C4-2B (cell line): ENCODE measurements around the gene NKIRAS2.
A peak's percentile ranks its signal among the peaks of the same experiment; 100 is the strongest.
"Not testable (repeated sequence)": the region's sequence is repeated elsewhere in the genome, so short reads cannot be mapped to it uniquely, and the experiment has no call there.

Experiments used
- H3K27ac ChIP-seq: fragments of 450-650 bp; 2 replicates; pipeline ENCODE4 v1.5.1; 2017
- ZFX ChIP-seq: fragments of 450-650 bp; IDR thresholded peaks from 2 replicates; pipeline ENCODE4 v1.6.1; 2017
- TF ChIP-seq, protein P1 (sequence below): fragments of 450-650 bp; conservative IDR thresholded peaks from 2 replicates; pipeline ENCODE4 v1.5.1; 2017; ENCODE audit warnings: mild to moderate bottlenecking

The NKIRAS2 gene

DNA sequence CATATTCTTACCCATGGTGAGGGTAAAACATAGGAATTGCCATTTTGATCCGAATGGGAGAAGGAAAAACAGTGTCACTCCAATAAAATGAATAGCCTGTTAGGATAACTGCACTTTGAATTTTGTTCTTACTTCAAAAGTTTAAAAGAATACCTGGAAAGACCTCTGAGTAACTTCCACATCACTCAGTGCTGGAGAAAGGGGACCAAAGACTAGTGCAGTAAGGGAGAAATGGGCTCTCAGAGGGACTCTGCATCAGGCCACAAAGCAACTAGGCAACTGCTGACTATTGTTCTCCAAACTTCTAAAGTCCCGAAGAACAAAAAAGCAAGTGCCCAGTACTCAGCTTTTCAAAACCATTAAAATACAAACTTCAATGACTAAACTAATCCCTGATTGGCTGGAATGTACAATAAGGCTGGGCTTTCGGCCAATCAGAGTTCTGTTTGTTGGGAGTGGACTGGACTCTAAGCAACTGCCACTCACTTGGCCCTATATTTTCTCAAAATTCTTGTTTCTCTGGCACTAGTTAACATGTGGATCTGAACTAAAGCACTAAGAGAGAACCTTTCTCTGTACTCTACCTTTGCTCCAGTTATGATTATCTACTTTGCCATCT is 8.9 kb upstream of the NKIRAS2 start:
- TF ChIP-seq, protein P1, sequence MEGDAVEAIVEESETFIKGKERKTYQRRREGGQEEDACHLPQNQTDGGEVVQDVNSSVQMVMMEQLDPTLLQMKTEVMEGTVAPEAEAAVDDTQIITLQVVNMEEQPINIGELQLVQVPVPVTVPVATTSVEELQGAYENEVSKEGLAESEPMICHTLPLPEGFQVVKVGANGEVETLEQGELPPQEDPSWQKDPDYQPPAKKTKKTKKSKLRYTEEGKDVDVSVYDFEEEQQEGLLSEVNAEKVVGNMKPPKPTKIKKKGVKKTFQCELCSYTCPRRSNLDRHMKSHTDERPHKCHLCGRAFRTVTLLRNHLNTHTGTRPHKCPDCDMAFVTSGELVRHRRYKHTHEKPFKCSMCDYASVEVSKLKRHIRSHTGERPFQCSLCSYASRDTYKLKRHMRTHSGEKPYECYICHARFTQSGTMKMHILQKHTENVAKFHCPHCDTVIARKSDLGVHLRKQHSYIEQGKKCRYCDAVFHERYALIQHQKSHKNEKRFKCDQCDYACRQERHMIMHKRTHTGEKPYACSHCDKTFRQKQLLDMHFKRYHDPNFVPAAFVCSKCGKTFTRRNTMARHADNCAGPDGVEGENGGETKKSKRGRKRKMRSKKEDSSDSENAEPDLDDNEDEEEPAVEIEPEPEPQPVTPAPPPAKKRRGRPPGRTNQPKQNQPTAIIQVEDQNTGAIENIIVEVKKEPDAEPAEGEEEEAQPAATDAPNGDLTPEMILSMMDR = no peak
- no peak for TF ChIP-seq ZFX
- H3K27ac ChIP-seq = no peak overlapping the region

DNA sequence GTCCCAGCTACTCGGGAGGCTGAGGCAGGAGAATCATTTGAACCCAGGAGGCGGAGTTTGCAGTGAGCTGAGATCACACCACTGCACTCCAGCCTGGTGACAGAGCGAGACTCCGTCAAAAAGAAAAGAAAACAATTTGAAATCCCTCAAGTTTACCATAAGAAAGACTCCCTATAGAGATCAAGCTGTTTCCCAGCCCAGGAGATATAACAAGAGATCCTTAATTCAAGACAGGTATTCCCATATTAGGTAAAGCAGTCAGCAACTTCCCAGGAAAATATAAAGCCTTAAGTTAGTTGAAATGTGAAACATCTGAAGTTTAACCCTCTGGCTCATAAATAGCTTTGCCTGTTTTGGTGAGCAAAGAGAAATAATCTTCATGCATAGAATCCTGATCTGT is 7.5 kb upstream of the NKIRAS2 start:
- H3K27ac ChIP-seq = not testable (repeated sequence)

DNA sequence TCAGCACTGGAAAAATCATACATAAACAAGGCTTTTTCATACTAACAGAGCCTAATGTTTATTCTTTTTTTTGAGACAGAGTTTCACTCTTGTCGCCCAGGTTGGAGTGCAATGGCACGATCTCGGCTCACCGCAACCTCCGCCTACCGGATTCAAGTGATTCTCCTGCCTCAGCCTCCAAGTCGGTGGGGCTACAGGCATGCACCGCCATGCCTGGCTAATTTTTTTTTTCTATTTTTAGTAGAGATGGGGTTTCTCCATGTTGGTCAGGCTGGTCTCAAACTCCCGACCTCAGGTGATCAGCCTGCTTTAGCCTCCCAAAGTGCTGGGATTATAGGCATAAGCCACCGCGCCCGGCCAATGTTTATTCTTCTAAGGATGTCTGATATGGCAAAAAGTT is 6.2 kb upstream of the NKIRAS2 start:
- H3K27ac ChIP-seq = not testable (repeated sequence)

DNA sequence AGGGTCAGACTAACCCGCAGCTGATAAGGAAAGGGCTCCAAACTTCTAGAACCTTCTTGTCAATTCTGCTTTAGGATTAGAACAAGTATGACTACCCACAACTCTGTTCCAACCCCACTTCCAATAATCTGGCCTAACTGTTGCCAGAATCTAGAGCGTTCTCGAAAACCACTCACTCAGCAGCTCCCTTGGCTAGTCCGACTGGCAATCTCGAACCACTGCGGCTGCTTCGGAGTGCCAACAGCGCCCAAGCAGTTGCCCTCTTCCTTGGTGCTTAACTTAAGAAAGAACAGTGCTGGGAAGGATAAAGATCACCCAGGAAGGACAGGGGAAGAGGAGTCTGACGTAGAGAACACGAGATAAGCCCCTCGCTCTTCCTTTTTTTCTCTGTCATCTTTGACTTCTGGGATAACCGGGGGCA is 3.5 kb upstream of the NKIRAS2 start:
- peak overlapping the region; percentile 96 for H3K27ac ChIP-seq
- TF ChIP-seq, protein P1 = no peak
- no peak for TF ChIP-seq ZFX

DNA sequence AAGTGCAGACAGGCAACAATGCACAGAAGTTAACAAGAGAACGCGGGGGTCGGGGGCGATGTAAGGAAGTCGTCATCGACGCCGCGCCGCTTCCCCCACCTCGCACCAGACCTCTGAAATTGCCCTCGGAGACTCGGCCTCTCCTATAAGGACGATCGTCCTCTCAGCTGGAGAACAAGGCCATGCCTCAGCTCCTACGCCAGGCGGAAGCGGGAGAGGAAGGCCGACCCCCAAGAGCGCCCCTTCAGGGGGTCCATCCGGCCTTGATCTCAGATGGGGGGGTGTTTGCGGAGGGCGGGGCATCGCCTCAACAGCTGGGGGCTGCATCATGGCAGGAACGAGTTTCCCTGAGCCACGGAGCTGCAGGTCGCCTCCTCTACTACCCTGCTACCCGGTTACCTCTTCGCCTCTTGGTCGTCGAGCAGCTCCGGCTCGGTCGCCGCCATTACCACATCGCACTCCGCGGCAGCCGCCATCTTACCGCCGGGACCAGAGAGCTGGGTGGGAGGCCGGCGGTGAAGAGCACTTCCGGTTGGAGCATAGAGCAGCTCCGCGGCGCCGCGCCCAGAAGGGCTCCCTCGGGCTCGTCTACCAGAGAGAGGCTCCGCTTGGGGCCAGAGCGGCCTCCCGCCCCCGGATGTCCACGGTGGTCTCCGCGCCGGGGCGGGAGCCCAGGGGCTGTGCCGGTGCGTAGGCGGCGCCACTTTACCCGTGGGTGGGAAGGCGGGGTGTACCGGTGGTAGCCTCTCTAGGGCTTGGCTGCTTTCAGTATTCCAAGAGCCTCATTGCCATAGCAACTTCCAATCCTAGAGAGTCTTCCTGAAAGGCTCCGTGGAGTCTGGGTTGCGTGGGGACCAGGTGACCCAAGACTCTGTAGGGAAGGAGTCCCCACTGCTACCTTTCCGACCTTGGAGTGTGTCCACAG is 2.7 kb upstream of the NKIRAS2 start, which contains the start of gene DNAJC7:
Gene DNAJC7 (minus strand): TSS at position 499 of the 925 bp plus-strand sequence. CDS start 23 bp downstream, at position 476.
- TF ChIP-seq, protein P1 = no peak
- peak; percentile 42; the same call in 1 of the 2 replicates for TF ChIP-seq ZFX
- peak within 1 kb of the TSS; percentile 96 for H3K27ac ChIP-seq

DNA sequence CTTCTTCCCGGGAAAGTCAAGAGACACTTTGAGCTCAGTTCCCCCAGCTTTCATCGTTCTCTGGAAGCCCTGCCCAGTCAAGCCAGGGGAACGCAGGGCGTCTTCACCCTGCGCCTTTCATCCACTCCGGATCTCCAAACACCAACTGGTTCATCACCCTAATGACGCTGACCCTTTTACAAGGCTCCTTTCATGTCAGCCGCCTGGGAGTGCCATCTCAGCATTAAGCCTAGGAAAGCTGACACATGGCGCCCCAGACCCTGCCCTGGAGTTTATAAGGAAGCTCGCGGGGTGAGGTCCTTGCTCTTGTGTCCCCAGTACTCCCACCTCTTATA is 2.1 kb upstream of the NKIRAS2 start:
- TF ChIP-seq ZFX = no peak
- TF ChIP-seq, protein P1 = no peak
- H3K27ac ChIP-seq = peak overlapping the region; percentile 96

DNA sequence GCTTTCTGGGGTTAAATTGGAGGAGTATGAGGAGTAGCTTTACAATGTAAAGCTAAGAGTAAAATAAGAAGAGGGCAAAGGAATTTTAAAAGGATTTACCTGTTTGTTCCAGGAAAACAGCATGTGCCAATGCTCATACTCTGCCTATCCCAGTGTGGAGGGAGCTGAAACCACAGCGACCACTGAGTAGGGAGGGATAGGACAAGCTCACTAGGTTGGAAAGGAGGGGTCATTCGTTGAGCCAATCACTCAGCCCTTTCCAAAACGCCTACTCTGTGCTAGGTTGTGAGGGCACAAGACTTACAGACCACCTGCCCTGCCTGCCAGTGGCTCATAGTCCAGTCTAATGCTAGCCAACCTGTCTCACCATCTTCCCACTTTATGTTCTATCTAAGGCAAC is 1.6 kb upstream of the NKIRAS2 start:
- peak overlapping the region; percentile 96 for H3K27ac ChIP-seq
- TF ChIP-seq ZFX = no peak
- TF ChIP-seq, protein P1 = no peak

DNA sequence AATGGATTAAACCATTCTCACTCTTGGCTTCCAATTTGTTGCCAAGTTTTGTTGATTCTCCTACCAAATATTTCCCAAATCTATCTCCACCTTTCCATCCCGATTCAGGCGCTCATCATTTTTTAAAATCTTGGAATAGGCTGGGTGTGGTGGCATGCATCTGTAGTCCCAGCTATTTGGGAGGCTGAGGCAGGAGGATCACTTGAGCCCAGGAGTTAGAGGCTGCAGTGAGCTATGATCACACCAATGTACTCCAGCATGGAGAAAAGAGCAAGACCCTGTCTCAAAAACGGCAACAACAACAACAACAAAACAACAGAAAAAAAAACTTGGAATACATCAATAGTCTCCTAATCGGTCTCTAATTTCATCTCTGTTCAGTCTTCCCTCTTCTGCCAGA is 902 bp upstream of the NKIRAS2 start:
- TF ChIP-seq, protein P1 = no peak
- TF ChIP-seq ZFX = no peak
- H3K27ac ChIP-seq = no peak overlapping the region

DNA sequence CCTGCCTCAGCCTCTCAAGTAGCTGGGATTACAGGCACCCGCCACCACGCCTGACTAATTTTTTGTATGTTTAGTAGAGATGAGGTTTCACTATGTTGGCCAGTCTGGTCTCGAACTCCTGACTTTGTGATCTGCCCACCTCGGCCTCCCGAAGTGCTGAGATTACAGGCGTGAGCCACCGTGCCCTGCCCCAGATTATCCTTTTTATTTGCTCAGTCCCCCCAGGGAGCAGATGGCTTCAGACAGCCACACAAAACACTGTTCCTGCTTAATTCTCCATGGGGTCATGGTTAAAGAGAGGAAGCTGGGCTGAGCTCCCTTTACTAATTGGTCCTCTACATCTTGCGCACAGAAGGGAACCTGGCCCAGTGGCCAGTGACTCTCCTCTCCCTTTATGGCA is 955 bp downstream of the NKIRAS2 start:
- H3K27ac ChIP-seq = peak overlapping the region; percentile 79
